HCT116 (cell line): ENCODE results near the gene MED13L. TPM values are rescaled to one million over a fixed set of nuclear protein-coding genes. Genes with fewer than 3 reads are reported as not detected.

Experiments used
- ATAC-seq: fragments of 200-7000 bp; cut with Tn5 transposase; 2 replicates; pipeline ENCODE4 v1.9.1; 2020; ENCODE audit warnings: mild to moderate bottlenecking, moderate library complexity
- BruUV-seq: library from RNA; stranded (reverse); fragments of 400-500 nt; replicated peaks from 2 replicates; lab custom pipeline; 2021; lab: Mats Ljungman, UMichigan
- CTCF ChIA-PET: fragments of 300-600 bp; sonication (Branson Sonifier 250); formaldehyde crosslinking; loops from one replicate; lab custom pipeline; 2021; ENCODE audit warnings: antibody characterized with exemption; lab: Charles Lee
- POLR2A ChIA-PET: fragments of 300-600, 350-600 bp; sonication (Branson Sonifier 250); formaldehyde crosslinking; loops from one replicate; lab custom pipeline; 2021; ENCODE audit warnings: antibody characterized with exemption; lab: Charles Lee
- RAD21 ChIA-PET, 2 experiments: fragments of 300-600 bp; sonication (Branson Sonifier 250); formaldehyde crosslinking; loops; one replicate each; lab custom pipeline; 2023; ENCODE audit warnings: low total read pairs in 2 of 2; ENCODE audit not compliant: uncharacterized antibody in 2 of 2, unreplicated experiment in 2 of 2, low non-redundant PET in 1 of 2; lab: Charles Lee
- DNase-seq: peaks from one replicate; pipeline ENCODE4 v3.0.0-alpha.2; 2010; ENCODE audit warnings: low read depth, low spot score
- H2AFZ ChIP-seq: fragments of 200-600 bp; shearing (Covaris generic), sonication (generic); 2 replicates; pipeline ENCODE4 v1.6.1; 2017; ENCODE audit warnings: low read depth, mixed run types, mixed read lengths, antibody characterized with exemption, low read length; ENCODE audit not compliant: poor library complexity, severe bottlenecking
- H3K27ac ChIP-seq: 2 replicates; pipeline ENCODE4 v1.5.1; 2012; ENCODE audit warnings: low read depth, low read length
- H3K27me3 ChIP-seq: fragments of 200-600 bp; sonication (generic); 2 replicates; pipeline ENCODE4 v1.6.1; 2016; ENCODE audit warnings: mixed run types, low read length, mixed read lengths; ENCODE audit not compliant: insufficient read depth
- H3K36me3 ChIP-seq, 2 experiments: fragments of 200-500 bp in 1 of 2; fragments of 200-600 bp in 1 of 2; sonication (Bioruptor generic) in 1 of 2; sonication (generic) in 1 of 2; 2 replicates each; pipeline versions ENCODE4 v1.5.1 to v1.6.1; 2014 to 2016; ENCODE audit warnings: low read length in 2 of 2, inconsistent platforms in 1 of 2, mixed read lengths in 1 of 2, mixed run types in 1 of 2; ENCODE audit not compliant: insufficient read depth in 2 of 2, control insufficient read depth in 1 of 2
- H3K4me1 ChIP-seq, 2 experiments: fragments of 200-600 bp in 1 of 2; sonication (generic) in 1 of 2; 2 replicates each; pipeline versions ENCODE4 v1.5.1 to v1.6.1; 2012 to 2017; ENCODE audit warnings: low read length in 2 of 2, inconsistent platforms in 1 of 2, mild to moderate bottlenecking in 1 of 2, mixed read lengths in 1 of 2, mixed run types in 1 of 2, moderate library complexity in 1 of 2; ENCODE audit not compliant: insufficient read depth in 2 of 2, control insufficient read depth in 1 of 2
- H3K4me2 ChIP-seq: fragments of 200-600 bp; sonication (generic); 2 replicates; pipeline ENCODE4 v1.6.1; 2017; ENCODE audit warnings: mixed run types, low read length, mixed read lengths
- H3K4me3 ChIP-seq, 2 experiments: fragments of 200-600 bp in 1 of 2; sonication (generic) in 1 of 2; replicated peaks in 1 of 2; 2 replicates each; pipeline ENCODE4 v1.5.1; 2011 to 2016; ENCODE audit warnings: low read length in 2 of 2, control low read depth in 1 of 2, low read depth in 1 of 2, mild to moderate bottlenecking in 1 of 2, mixed read lengths in 1 of 2, mixed run types in 1 of 2
- H3K79me2 ChIP-seq: fragments of 200-600 bp; sonication (generic); 2 replicates; pipeline ENCODE4 v1.6.1; 2017; ENCODE audit warnings: mild to moderate bottlenecking, mixed run types, low read length, moderate library complexity, mixed read lengths; ENCODE audit not compliant: insufficient read depth
- H3K9ac ChIP-seq: fragments of 200-600 bp; sonication (generic); 2 replicates; pipeline ENCODE4 v1.6.1; 2016; ENCODE audit warnings: low read length, mixed read lengths
- H3K9me2 ChIP-seq: fragments of 200-600 bp; sonication (generic), shearing (Covaris generic); 2 replicates; pipeline ENCODE4 v1.6.1; 2017; ENCODE audit warnings: mixed run types, mild to moderate bottlenecking, moderate library complexity; ENCODE audit not compliant: insufficient read depth
- H3K9me3 ChIP-seq, 2 experiments: fragments of 200-500 bp in 1 of 2; fragments of 200-600 bp in 1 of 2; sonication (Bioruptor generic) in 1 of 2; sonication (generic) in 1 of 2; 2 replicates each; pipeline ENCODE4 v1.6.1; 2014 to 2017; ENCODE audit warnings: low read length in 2 of 2, mixed read lengths in 2 of 2, inconsistent platforms in 1 of 2, low read depth in 1 of 2, mild to moderate bottlenecking in 1 of 2, mixed run types in 1 of 2, moderate library complexity in 1 of 2; ENCODE audit not compliant: control insufficient read depth in 1 of 2, insufficient read depth in 1 of 2
- H4K20me1 ChIP-seq: fragments of 200-600 bp; sonication (generic), shearing (Covaris generic); 2 replicates; pipeline ENCODE4 v1.6.1; 2017; ENCODE audit warnings: mixed run types, mild to moderate bottlenecking, moderate library complexity; ENCODE audit not compliant: insufficient read depth
- CBX3 ChIP-seq: IDR thresholded peaks from 2 replicates; pipeline ENCODE4 v1.6.1; 2012; ENCODE audit warnings: low read depth
- CTCF ChIP-seq, 3 experiments: fragments of 200-600 bp in 1 of 3; sonication (generic) in 1 of 3; IDR thresholded peaks in 2 of 3; conservative IDR thresholded peaks in 1 of 3; 2 replicates each; pipeline ENCODE4 v1.5.1; 2012 to 2017; ENCODE audit warnings: low read depth in 2 of 3, low read length in 2 of 3, antibody characterized with exemption in 1 of 3, borderline replicate concordance in 1 of 3, control low read depth in 1 of 3, mild to moderate bottlenecking in 1 of 3, mixed read lengths in 1 of 3, mixed run types in 1 of 3, moderate library complexity in 1 of 3; ENCODE audit not compliant: insufficient read depth in 1 of 3
- EGR1 ChIP-seq: IDR thresholded peaks from 2 replicates; pipeline ENCODE4 v1.6.1; 2012; ENCODE audit warnings: low read depth
- ELF1 ChIP-seq: IDR thresholded peaks from 2 replicates; pipeline ENCODE4 v1.6.1; 2012; ENCODE audit warnings: low read depth, borderline replicate concordance
- EZH2phosphoT487 ChIP-seq: fragments of 200-600 bp; IDR thresholded peaks from 2 replicates; pipeline ENCODE4 v1.6.1; 2018; ENCODE audit warnings: antibody characterized with exemption, borderline replicate concordance
- FOSL1 ChIP-seq: IDR thresholded peaks from 2 replicates; pipeline ENCODE4 v1.6.1; 2012; ENCODE audit warnings: low read depth
- REST ChIP-seq: IDR thresholded peaks from 2 replicates; pipeline ENCODE4 v1.6.1; 2012; ENCODE audit warnings: low read depth
- SIN3A ChIP-seq: IDR thresholded peaks from 2 replicates; pipeline ENCODE4 v1.6.1; 2012; ENCODE audit warnings: low read depth
- SP1 ChIP-seq: IDR thresholded peaks from 2 replicates; pipeline ENCODE4 v1.6.1; 2012; ENCODE audit warnings: low read depth
- SRF ChIP-seq: IDR thresholded peaks from 2 replicates; pipeline ENCODE4 v1.6.1; 2012; ENCODE audit warnings: low read depth
- TCF7L2 ChIP-seq: IDR thresholded peaks from 2 replicates; pipeline ENCODE4 v1.7.0; 2011; ENCODE audit warnings: borderline replicate concordance, inconsistent platforms; ENCODE audit not compliant: insufficient read depth, insufficient read length; ENCODE audit errors: extremely low read depth
- intact Hi-C: fragments of 100-400 bp; cut with micrococcal nuclease; formaldehyde crosslinking; loops from 2 replicates; pipeline ENCODE4 v1.10.0; 2022
- total RNA-seq: library from RNA; stranded (reverse); gene quantifications from one replicate; pipeline ENCODE4 v1.2.1, GENCODE V29; 2021; ENCODE audit not compliant: unreplicated experiment
- TF ChIP-seq, protein P1 (sequence below): IDR thresholded peaks from 2 replicates; pipeline ENCODE4 v1.6.1; 2012

The MED13L gene
- total RNA-seq, 1 experiment from 2014 or later = 176 TPM

DNA sequence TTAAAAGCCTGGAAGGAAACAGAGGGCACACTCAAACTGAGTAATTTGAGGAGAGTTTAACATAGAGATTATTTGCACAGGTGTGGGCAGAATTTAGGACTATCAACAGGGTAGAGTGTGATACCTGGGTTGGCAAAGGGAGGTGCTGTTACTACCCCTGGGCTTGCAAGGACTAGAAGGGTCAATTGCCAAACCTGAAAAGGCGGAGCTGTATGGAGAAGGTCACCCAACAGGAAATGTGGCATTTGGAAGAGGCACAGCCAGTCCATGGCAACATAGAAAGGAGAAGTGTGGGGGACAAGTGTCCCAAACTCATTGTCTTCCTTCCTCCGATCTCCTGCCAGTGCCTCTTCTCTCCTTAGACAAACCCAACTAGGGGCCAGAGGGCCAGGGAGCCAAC, 21.6 kb upstream of the MED13L start:
- Histone ChIP-seq H3K9ac (no peak overlapping the region), H3K27ac (no peak overlapping the region), H3K9me3 (no peaks in the 10 kb centered on the region), H4K20me1 (no peaks in the 10 kb centered on the region), H3K4me3 (no peak overlapping the region), H3K4me1 (peaks cover 3 to 7% of the 10 kb centered on the region in 2 experiments; a peak in 3 of 4 replicates), H3K4me2 (0 out of 2 replicates have a peak overlapping the region, but pooled peaks have one; percentile 7), H3K36me3 (no peaks in the 10 kb centered on the region), H2AFZ (peak overlapping the region; percentile 56), H3K27me3 (no peaks in the 10 kb centered on the region), H3K9me2 (no peaks in the 10 kb centered on the region), H3K79me2 (no peaks in the 10 kb centered on the region)
- ATAC-seq = peak; percentile 80
- intact Hi-C loops = no loop called here
- BruUV-seq = no TSS peak
- ChIA-PET CTCF (no interaction called here), RAD21 (no interaction called here), POLR2A (no interaction called here)
- no peak for DNase-seq
- TF ChIP-seq CTCF (IDR thresholded peaks at IDR 0.05 in 2 of 3, conservative IDR thresholded peaks at IDR 0.05 in 1 of 3; ENCODE audit: borderline replicate concordance in 1 of 3, insufficient read depth in 1 of 3, low read depth in 2 of 3, low read length in 2 of 3) = 0 out of 6 replicates have a peak, but pooled peaks of 2 of the 3 experiments have one; percentile 2 to 14
- no peak for TF ChIP-seq SP1

GRCh38 chr12:116298578-116298977, 21.1 kb upstream of the MED13L start:
- Histone ChIP-seq H3K36me3 (no peaks in the 10 kb centered on the region), H3K4me2 (no peak overlapping the region), H3K27me3 (no peaks in the 10 kb centered on the region), H4K20me1 (no peaks in the 10 kb centered on the region), H3K9me2 (no peaks in the 10 kb centered on the region), H3K9ac (no peak overlapping the region), H3K27ac (no peak overlapping the region), H2AFZ (no peak overlapping the region), H3K9me3 (no peaks in the 10 kb centered on the region), H3K79me2 (no peaks in the 10 kb centered on the region), H3K4me1 (peaks cover 3 to 7% of the 10 kb centered on the region in 2 experiments; a peak in 3 of 4 replicates), H3K4me3 (no peak overlapping the region)
- DNase-seq (no peak), ATAC-seq (no peak)
- CTCF ChIA-PET = no interaction called here
- RAD21 ChIA-PET = no interaction called here
- no TSS peak for BruUV-seq
- intact Hi-C loops = no loop called here
- POLR2A ChIA-PET = no interaction called here
- TF ChIP-seq, protein P1, sequence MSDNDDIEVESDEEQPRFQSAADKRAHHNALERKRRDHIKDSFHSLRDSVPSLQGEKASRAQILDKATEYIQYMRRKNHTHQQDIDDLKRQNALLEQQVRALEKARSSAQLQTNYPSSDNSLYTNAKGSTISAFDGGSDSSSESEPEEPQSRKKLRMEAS = no peak
- TF ChIP-seq EZH2phosphoT487 (no peak), SIN3A (no peak), TCF7L2 (no peak), CTCF (IDR thresholded peaks at IDR 0.05 in 2 of 3, conservative IDR thresholded peaks at IDR 0.05 in 1 of 3; ENCODE audit: borderline replicate concordance in 1 of 3, insufficient read depth in 1 of 3, low read depth in 2 of 3, low read length in 2 of 3) (no peak), SRF (no peak), CBX3 (no peak), ELF1 (no peak), EGR1 (no peak), REST (no peak), FOSL1 (no peak)
